ENCODE data around the gene STXBP5.

Gene STXBP5

DNA sequence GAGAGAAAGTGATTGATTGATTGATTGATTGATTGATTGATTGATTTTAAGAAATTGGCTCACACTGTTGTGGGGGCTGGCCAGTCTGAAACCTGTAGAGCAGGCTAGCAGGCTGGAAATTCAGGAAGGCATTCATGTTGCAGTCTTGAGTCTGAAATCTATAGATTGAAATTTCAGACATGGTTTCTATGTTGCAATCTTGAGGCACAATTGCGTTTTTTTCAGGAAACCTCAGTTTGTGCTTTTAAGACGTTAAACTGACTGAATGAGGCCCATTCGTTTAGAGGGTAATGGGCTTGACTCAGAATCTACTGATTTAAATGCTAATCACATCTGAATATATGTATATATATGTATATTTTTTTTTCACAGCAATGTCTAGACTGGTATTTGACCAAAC, 106.3 kb downstream of the STXBP5 start:
- H3K4me3 ChIP-seq (ENCODE audit: low read depth, low read length), result no peak overlapping the region
- TF ChIP-seq, protein P1, sequence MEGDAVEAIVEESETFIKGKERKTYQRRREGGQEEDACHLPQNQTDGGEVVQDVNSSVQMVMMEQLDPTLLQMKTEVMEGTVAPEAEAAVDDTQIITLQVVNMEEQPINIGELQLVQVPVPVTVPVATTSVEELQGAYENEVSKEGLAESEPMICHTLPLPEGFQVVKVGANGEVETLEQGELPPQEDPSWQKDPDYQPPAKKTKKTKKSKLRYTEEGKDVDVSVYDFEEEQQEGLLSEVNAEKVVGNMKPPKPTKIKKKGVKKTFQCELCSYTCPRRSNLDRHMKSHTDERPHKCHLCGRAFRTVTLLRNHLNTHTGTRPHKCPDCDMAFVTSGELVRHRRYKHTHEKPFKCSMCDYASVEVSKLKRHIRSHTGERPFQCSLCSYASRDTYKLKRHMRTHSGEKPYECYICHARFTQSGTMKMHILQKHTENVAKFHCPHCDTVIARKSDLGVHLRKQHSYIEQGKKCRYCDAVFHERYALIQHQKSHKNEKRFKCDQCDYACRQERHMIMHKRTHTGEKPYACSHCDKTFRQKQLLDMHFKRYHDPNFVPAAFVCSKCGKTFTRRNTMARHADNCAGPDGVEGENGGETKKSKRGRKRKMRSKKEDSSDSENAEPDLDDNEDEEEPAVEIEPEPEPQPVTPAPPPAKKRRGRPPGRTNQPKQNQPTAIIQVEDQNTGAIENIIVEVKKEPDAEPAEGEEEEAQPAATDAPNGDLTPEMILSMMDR (IDR thresholded peaks at IDR 0.05; ENCODE audit: low read depth, low read length), result no peak
- TF ChIP-seq, protein P2, sequence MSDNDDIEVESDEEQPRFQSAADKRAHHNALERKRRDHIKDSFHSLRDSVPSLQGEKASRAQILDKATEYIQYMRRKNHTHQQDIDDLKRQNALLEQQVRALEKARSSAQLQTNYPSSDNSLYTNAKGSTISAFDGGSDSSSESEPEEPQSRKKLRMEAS (IDR thresholded peaks at IDR 0.05; ENCODE audit: low read depth, low read length), result 0 out of 2 replicates have a peak, but pooled peaks have one; percentile 9
- peak; percentile 83 for DNase-seq (ENCODE audit: low read depth)

DNA sequence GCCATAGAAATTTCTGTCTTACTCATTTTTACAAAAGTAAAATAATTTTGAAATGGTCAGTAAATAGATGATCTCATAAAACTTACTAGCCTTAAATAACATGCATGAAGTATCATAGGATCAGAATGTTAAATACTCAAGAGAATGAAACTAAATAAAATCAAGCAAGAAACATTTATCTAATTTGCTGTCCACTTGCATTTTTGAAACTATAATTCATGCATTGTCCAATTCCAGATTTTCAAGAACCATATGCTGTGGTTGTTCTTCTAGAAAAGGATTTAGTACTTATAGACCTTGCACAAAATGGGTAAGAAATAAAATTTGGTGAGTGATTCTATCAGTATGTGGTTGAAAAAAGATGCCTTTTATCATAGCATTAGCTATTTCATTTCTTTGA, 107.0 kb downstream of the STXBP5 start:
- TF ChIP-seq MYC (IDR thresholded peaks at IDR 0.05; ENCODE audit: low read depth, low read length) (no peak), POLR2A (IDR thresholded peaks at IDR 0.05; ENCODE audit: extremely low read depth, insufficient read length) (no peak)
- TF ChIP-seq, protein P1 (IDR thresholded peaks at IDR 0.05; ENCODE audit: low read depth, low read length), result no peak
- TF ChIP-seq, protein P2 (IDR thresholded peaks at IDR 0.05; ENCODE audit: low read depth, low read length), result no peak
- DNase-seq (ENCODE audit: low read depth), result no peak
- no peak overlapping the region for H3K4me3 ChIP-seq (ENCODE audit: low read depth, low read length)

DNA sequence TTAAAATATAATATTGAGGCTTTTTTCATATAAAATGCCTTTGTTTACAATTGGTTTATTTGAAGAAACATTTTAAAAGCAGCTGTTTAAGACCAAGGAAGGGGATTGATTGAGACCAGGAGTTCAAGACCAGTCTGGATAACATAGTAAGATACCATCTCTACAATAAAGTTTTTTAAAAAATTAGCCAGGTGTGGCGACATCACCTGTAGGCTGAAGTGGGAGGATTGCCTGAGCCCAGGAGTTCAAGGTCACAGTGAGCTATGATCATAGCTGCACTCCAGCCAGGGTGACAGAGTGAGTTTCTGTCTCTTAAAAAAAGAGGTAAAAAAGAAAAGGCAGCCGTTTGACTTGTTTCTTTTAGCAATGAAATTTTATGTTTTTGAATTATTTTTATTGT, 117.0 kb downstream of the STXBP5 start:
- DNase-seq (ENCODE audit: low read depth), result peak; percentile 18
- H3K4me3 ChIP-seq (ENCODE audit: low read depth, low read length), result peak overlapping the region; percentile 60
- TF ChIP-seq, protein P2 (IDR thresholded peaks at IDR 0.05; ENCODE audit: low read depth, low read length), result no peak
- TF ChIP-seq, protein P1 (IDR thresholded peaks at IDR 0.05; ENCODE audit: low read depth, low read length), result no peak

DNA sequence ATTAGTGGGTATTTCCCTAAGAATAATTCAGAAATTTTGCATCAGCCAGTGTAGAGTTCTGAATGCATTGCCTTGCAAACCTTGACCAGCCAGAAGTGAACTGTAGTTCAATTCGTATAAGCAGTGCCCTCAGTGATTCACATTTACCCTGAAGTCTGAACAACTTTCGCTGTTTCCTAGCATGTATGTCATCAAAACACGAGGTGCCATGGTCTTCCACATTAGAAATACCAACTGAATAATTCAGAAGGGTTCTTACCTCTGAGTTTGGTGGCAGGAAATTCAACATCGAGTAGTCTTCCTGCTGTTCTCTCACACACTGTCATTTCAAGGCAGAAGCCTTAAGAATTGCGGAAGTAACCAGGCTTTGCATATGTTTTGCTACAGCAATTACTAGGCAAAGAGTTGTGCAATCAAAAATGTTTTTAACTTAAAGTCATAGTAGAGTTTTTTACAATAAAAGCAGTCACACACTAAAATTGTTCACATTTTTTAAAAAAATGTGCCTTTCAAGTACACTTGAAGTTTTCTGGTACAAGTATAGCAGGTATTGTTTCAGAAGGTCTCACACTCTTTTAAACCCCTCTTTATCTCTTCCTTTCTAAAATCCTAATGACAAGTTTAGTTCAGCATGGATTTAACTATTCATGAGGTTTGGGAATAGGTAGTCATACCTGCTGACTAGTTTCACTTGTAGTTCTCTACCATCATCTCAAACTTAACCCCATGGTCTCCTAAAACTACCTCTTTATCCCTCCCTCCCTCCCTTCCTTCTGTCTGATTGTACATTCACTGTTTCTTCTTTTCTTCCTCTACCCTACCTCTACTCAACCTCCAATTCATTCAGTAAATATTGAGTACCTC, 118.3 kb downstream of the STXBP5 start:
- TF ChIP-seq MYC (IDR thresholded peaks at IDR 0.05; ENCODE audit: low read depth, low read length) (peak; percentile 54; the same call in 1 of the 2 replicates), POLR2A (IDR thresholded peaks at IDR 0.05; ENCODE audit: extremely low read depth, insufficient read length) (peak; percentile 22)
- TF ChIP-seq, protein P1 (IDR thresholded peaks at IDR 0.05; ENCODE audit: low read depth, low read length), result no peak
- TF ChIP-seq, protein P2 (IDR thresholded peaks at IDR 0.05; ENCODE audit: low read depth, low read length), result peak; percentile 62
- H3K4me3 ChIP-seq (ENCODE audit: low read depth, low read length), result peak overlapping the region; percentile 60
- peak; percentile 94 for DNase-seq (ENCODE audit: low read depth)

DNA sequence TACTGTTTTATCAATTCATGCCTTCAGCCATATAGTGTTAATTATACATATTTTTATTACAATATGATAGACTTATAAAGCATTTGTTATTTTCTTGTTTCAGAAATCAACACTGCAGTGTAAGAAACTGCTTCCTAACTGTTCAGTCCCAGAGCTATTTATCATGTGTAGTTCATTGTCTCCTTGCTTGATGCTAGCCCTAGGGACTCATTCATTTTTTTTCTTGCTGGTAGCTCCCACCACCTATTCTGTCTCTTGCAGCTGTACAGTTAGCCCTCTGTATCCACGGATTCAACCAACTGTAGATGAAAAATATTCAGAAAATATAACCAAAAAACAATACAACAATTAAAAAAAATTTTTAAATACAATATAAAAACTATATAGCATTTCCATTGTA, 121.3 kb downstream of the STXBP5 start:
- TF ChIP-seq, protein P2 (IDR thresholded peaks at IDR 0.05; ENCODE audit: low read depth, low read length), result no peak
- TF ChIP-seq, protein P1 (IDR thresholded peaks at IDR 0.05; ENCODE audit: low read depth, low read length), result no peak
- no peak for TF ChIP-seq MYC (IDR thresholded peaks at IDR 0.05; ENCODE audit: low read depth, low read length)
- no peak for TF ChIP-seq POLR2A (IDR thresholded peaks at IDR 0.05; ENCODE audit: extremely low read depth, insufficient read length)
- no peak for DNase-seq (ENCODE audit: low read depth)
- H3K4me3 ChIP-seq (ENCODE audit: low read depth, low read length), result no peak overlapping the region
